B cell (primary cell): ENCODE measurements around the gene C9orf78. TPM values are rescaled to one million over a fixed set of nuclear protein-coding genes. Genes with fewer than 3 reads are reported as not detected.
A peak's percentile ranks its signal among the peaks of the same experiment; 100 is the strongest.

ENCODE experiments used
- ATAC-seq: fragments of 200-7000 bp; cut with Tn5 transposase; one replicate; pipeline ENCODE4 v1.10.0; 2021; ENCODE audit warnings: low read depth, mild to moderate bottlenecking, moderate number of reproducible peaks, moderate library complexity
- CTCF ChIA-PET: fragments of 350-600 bp; sonication (Branson Sonifier 250); formaldehyde crosslinking; loops from one replicate; lab custom pipeline; 2021; ENCODE audit warnings: antibody characterized with exemption, inconsistent platforms; lab: Charles Lee
- POLR2A ChIA-PET: fragments of 350-600 bp; sonication (Branson Sonifier 250); formaldehyde crosslinking; loops from one replicate; lab custom pipeline; 2021; ENCODE audit warnings: antibody characterized with exemption; lab: Charles Lee
- DNase-seq: peaks from one replicate; pipeline ENCODE4 v3.0.0; 2013
- H2AFZ ChIP-seq: 2 replicates; pipeline ENCODE4 v1.6.1; 2012; ENCODE audit warnings: mild to moderate bottlenecking, low read depth, low read length; ENCODE audit not compliant: insufficient read depth, poor library complexity, severe bottlenecking
- H3K27ac ChIP-seq, 2 donors: 1 replicate in 1 of 2; 2 replicates in 1 of 2; pipeline ENCODE4 v1.5.1; 2012 to 2013; ENCODE audit warnings: low read length in 2 of 2, mild to moderate bottlenecking in 2 of 2, moderate library complexity in 1 of 2
- H3K27me3 ChIP-seq, 4 experiments: fragments of 200-600 bp in 1 of 4; sonication (generic) in 1 of 4; replicated peaks in 1 of 4; 1 replicate in 2 of 4; 2 replicates in 2 of 4; pipeline versions ENCODE4 v1.6.1 to v1.7.0; 2013 to 2016; ENCODE audit warnings: low read length in 3 of 4, mild to moderate bottlenecking in 2 of 4, mixed read lengths in 1 of 4, moderate library complexity in 1 of 4; ENCODE audit not compliant: insufficient read depth in 4 of 4, control insufficient read depth in 3 of 4; ENCODE audit errors: control extremely low read depth in 1 of 4
- H3K36me3 ChIP-seq, 2 experiments: replicated peaks in 1 of 2; 1 replicate in 1 of 2; 2 replicates in 1 of 2; pipeline versions ENCODE4 v1.6.1 to v1.7.1; 2013; ENCODE audit warnings: low read length in 1 of 2; ENCODE audit not compliant: insufficient read depth in 2 of 2, control insufficient read depth in 1 of 2; ENCODE audit errors: control extremely low read depth in 1 of 2, extremely low read depth in 1 of 2
- H3K4me1 ChIP-seq, 2 donors: fragments of 200-600 bp in 1 of 2; sonication (generic) in 1 of 2; 1 replicate in 1 of 2; 2 replicates in 1 of 2; pipeline versions ENCODE4 v1.5.1 to v1.6.1; 2013 to 2017; ENCODE audit warnings: low read length in 2 of 2; ENCODE audit not compliant: control insufficient read depth in 2 of 2, insufficient read depth in 2 of 2
- H3K4me2 ChIP-seq: replicated peaks from 2 replicates; pipeline ENCODE3; 2012; ENCODE audit warnings: mild to moderate bottlenecking, low read depth, low read length; ENCODE audit not compliant: poor library complexity, severe bottlenecking
- H3K4me3 ChIP-seq, 5 experiments: fragments of 200-600 bp in 1 of 5; sonication (generic) in 1 of 5; 1 replicate in 3 of 5; 2 replicates in 2 of 5; pipeline versions ENCODE4 v1.5.1 to v1.7.0; 2011 to 2016; ENCODE audit warnings: low read length in 4 of 5, mild to moderate bottlenecking in 4 of 5, low read depth in 2 of 5, control low read depth in 1 of 5, moderate library complexity in 1 of 5; ENCODE audit not compliant: insufficient read depth in 1 of 5; ENCODE audit errors: control extremely low read depth in 1 of 5, extremely low read depth in 1 of 5
- H3K79me2 ChIP-seq: fragments of 200-600 bp; sonication (generic); one replicate; pipeline ENCODE4 v1.6.0; 2016; ENCODE audit warnings: low read length; ENCODE audit not compliant: control insufficient read depth, insufficient read depth
- H3K9ac ChIP-seq: fragments of 200-600 bp; sonication (generic); 2 replicates; pipeline ENCODE4 v1.6.1; 2017; ENCODE audit warnings: mild to moderate bottlenecking, low read length, moderate library complexity
- H3K9me3 ChIP-seq, 3 donors: one replicate each; pipeline versions ENCODE4 v1.6.1 to v1.7.1; 2013; ENCODE audit warnings: low read length in 2 of 3; ENCODE audit not compliant: control insufficient read depth in 2 of 3, insufficient read depth in 1 of 3; ENCODE audit errors: control extremely low read depth in 1 of 3
- H4K20me1 ChIP-seq: 2 replicates; pipeline ENCODE4 v1.6.0; 2012; ENCODE audit warnings: mild to moderate bottlenecking, low read length; ENCODE audit not compliant: insufficient read depth, control insufficient read depth, poor library complexity, severe bottlenecking
- H3K27ac Mint-ChIP-seq: one replicate; pipeline ENCODE4 v1.8.0; 2021; ENCODE audit warnings: mixed read lengths
- H3K27me3 Mint-ChIP-seq: one replicate; pipeline ENCODE4 v1.8.0; 2021; ENCODE audit warnings: mixed read lengths
- H3K4me1 Mint-ChIP-seq: one replicate; pipeline ENCODE4 v1.8.0; 2021; ENCODE audit warnings: mixed read lengths
- H3K4me3 Mint-ChIP-seq: one replicate; pipeline ENCODE4 v1.8.0; 2021; ENCODE audit warnings: mixed read lengths
- H3K9me3 Mint-ChIP-seq: one replicate; pipeline ENCODE4 v1.8.0; 2022; ENCODE audit warnings: mixed read lengths; ENCODE audit not compliant: insufficient read depth
- EZH2 ChIP-seq: IDR thresholded peaks from 2 replicates; pipeline ENCODE4 v1.6.1; 2012; ENCODE audit warnings: borderline replicate concordance, low read depth, mild to moderate bottlenecking, moderate library complexity, low read length; ENCODE audit not compliant: insufficient read depth, poor library complexity, severe bottlenecking
- WGBS: methylation state at CpG from one replicate; pipeline ENCODE4 v1.1.5; 2013; ENCODE audit warnings: missing lambda C conversion rate; ENCODE audit not compliant: insufficient coverage; 5-methylcytosine and 5-hydroxymethylcytosine counted together
- intact Hi-C: fragments of 100-400 bp; cut with micrococcal nuclease; formaldehyde crosslinking; loops from one replicate; pipeline ENCODE4 v1.10.0; 2022
- polyA plus RNA-seq: library from polyadenylated mRNA; depleted of rRNA; stranded (reverse); fragments of >200 nt; gene quantifications from 2 replicates; pipeline ENCODE4 v1.2.3, GENCODE V29; 2012
- total RNA-seq, 2 donors: library from RNA; stranded (reverse); fragments of 120-200 nt in 1 of 2; gene quantifications; 1 replicate in 1 of 2; 2 replicates in 1 of 2; pipeline versions ENCODE4 v1.2.3 to v1.2.4, GENCODE V29; 2013 to 2022
- TF ChIP-seq, protein P1 (sequence below): fragments of 200-600 bp; IDR thresholded peaks from one replicate; pipeline ENCODE4 v1.8.0; 2022; ENCODE audit warnings: antibody characterized with exemption, mild to moderate bottlenecking

Gene C9orf78
- total and polyA plus RNA-seq, 2 donors (not counting 1 experiment from before 2014, with no cell fraction given): 42.8 to 43.6 TPM

DNA sequence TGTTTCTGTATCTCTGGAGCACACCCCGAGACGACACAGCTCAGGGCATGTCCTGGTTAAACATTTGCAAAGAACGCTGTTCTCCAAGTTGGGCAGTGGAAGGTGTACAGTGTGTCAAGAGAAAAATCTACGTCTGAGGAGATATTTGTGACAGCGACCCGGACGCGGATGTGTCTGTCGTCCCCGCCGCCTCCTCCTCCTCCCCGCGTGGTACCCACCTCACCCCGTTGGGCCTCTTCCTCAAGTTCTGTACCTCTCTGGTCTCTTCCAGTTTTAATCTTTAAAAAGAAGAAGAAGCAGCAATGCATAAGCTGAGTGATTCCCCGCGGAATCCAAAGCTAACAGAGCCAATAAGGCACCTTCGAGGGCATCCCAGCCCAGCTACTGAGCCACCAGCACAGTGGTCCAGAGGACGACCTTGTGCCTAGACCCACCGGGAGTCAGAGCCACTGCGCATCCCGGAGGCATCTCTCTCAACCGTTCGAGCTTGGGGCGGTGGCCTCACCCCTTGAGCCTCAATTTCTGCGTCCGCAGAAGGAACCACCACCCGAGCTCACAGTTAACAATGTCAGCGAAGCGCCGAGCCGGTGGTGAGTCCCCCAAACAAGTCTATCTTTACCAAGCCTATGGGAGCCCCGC is 467 bp downstream of the C9orf78 start:
- no peak for TF ChIP-seq EZH2
- TF ChIP-seq, protein P1, sequence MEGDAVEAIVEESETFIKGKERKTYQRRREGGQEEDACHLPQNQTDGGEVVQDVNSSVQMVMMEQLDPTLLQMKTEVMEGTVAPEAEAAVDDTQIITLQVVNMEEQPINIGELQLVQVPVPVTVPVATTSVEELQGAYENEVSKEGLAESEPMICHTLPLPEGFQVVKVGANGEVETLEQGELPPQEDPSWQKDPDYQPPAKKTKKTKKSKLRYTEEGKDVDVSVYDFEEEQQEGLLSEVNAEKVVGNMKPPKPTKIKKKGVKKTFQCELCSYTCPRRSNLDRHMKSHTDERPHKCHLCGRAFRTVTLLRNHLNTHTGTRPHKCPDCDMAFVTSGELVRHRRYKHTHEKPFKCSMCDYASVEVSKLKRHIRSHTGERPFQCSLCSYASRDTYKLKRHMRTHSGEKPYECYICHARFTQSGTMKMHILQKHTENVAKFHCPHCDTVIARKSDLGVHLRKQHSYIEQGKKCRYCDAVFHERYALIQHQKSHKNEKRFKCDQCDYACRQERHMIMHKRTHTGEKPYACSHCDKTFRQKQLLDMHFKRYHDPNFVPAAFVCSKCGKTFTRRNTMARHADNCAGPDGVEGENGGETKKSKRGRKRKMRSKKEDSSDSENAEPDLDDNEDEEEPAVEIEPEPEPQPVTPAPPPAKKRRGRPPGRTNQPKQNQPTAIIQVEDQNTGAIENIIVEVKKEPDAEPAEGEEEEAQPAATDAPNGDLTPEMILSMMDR: no peak
- H3K27ac Mint-ChIP-seq: peak overlapping the region; percentile 99
- peaks cover 51% of the 10 kb centered on the region for H3K4me1 Mint-ChIP-seq
- ChIA-PET POLR2A (interaction anchor here (0.6 to 1.9 kb wide), 5 partner anchors 11 to 51 kb away, joined by 3 to 9 read pairs (median 3); partner anchors contain the start of gene TOR1A), CTCF (interaction anchor here (0.6 to 1.7 kb wide), 5 partner anchors 8 to 182 kb away, joined by 3 to 5 read pairs (median 3); no protein-coding TSS in a partner anchor)
- Histone ChIP-seq H3K9me3 (no peaks in the 10 kb centered on the region), H3K9ac (peak overlapping the region; percentile 89), H3K27me3 (no peaks in the 10 kb centered on the region), H3K4me2 (peak overlapping the region; percentile 84), H3K79me2 (peaks cover 57% of the 10 kb centered on the region), H4K20me1 (peaks cover 38% of the 10 kb centered on the region), H2AFZ (peak overlapping the region; percentile 82), H3K4me1 (peaks cover 22 to 32% of the 10 kb centered on the region in 2 donors), H3K4me3 (peak overlapping the region; percentile 75 to 98 (median 85)), H3K36me3 (peaks cover 0 to 32% of the 10 kb centered on the region in 2 experiments), H3K27ac (peak overlapping the region; percentile 85 to 92)
- ATAC-seq: no peak
- intact Hi-C loops: loop anchor here (1.0 to 10.0 kb wide), 9 partner anchors 10 to 1770 kb away; partner anchors contain the start of genes ASB6, FNBP1, NAIF1 and NUP214
- WGBS: 2% methylated on average over 32 of the region's 32 CpGs
- no peaks in the 10 kb centered on the region for H3K9me3 Mint-ChIP-seq
- H3K4me3 Mint-ChIP-seq: peak overlapping the region; percentile 98
- no peak for DNase-seq
- no peaks in the 10 kb centered on the region for H3K27me3 Mint-ChIP-seq

DNA sequence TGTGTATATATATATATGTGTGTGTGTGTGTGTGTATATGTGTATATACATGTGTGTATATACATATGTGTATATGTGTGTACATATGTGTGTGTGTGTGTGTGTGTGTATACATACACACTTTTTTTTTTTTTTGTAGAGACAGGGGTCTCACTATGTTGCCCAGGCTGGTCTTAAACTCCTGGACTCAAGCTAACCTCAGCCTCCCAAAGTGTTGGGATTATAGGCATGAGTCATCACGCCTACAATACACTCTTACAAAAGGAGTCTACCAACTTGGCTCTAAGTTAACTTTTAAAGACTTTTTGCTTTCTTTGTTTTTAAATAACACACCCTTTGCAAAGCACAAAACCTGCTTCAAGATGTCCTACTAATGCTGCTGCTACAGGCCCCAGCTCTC is 2.1 kb downstream of the C9orf78 start:
- H3K4me3 Mint-ChIP-seq: no peak overlapping the region
- Histone ChIP-seq H3K79me2 (peaks cover 41% of the 10 kb centered on the region), H3K4me3 (no peak overlapping the region), H3K9ac (no peak overlapping the region), H3K27ac (no peak overlapping the region), H3K36me3 (peaks cover 0 to 44% of the 10 kb centered on the region in 2 experiments), H2AFZ (no peak overlapping the region), H3K4me1 (peaks cover 22 to 25% of the 10 kb centered on the region in 2 donors), H3K9me3 (no peaks in the 10 kb centered on the region), H3K27me3 (no peaks in the 10 kb centered on the region), H4K20me1 (peaks cover 24% of the 10 kb centered on the region), H3K4me2 (no peak overlapping the region)
- H3K9me3 Mint-ChIP-seq: no peaks in the 10 kb centered on the region
- no peaks in the 10 kb centered on the region for H3K27me3 Mint-ChIP-seq
- CTCF ChIA-PET: no interaction called here
- POLR2A ChIA-PET: no interaction called here
- peaks cover 42% of the 10 kb centered on the region for H3K4me1 Mint-ChIP-seq
- intact Hi-C loops: loop anchor here (10.0 kb wide), 1 partner anchor 1768 kb away; the partner anchor contains the start of genes NAIF1 and SLC25A25
- ATAC-seq: no peak
- H3K27ac Mint-ChIP-seq: no peak overlapping the region
- TF ChIP-seq EZH2: no peak
- TF ChIP-seq, protein P1: no peak
- no CpG with 5 or more reads among the region's 1 CpG for WGBS
- no peak for DNase-seq
